ENCODE measurements around the gene COL1A2. TPM values are rescaled to one million over a fixed set of nuclear protein-coding genes. Genes with fewer than 3 reads are reported as not detected.

COL1A2 gene
- total RNA-seq, 1 donor, result 4,453 TPM

DNA sequence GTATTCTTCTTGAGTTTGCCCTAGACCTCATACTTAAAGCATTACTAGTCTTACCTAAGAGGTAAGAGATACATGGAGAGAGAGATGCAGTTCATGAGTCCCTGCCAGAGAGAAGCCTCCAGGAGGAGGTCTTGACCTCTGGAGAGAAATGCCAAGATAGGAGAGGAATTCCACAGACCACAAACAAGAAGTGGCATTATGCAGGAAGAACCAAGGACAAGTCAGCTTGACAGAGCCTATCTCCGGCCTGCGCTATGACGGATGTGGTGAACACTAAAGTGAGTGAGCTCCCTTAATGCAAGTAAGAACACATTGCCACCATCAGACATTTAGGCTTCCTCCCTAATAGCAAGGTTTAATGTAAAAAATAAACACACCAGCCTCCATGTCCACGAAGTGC lies 27.9 kb upstream of the COL1A2 start:
- H3K4me3 ChIP-seq (ENCODE audit: low read depth, low read length), result no peak overlapping the region
- TF ChIP-seq, protein P1, sequence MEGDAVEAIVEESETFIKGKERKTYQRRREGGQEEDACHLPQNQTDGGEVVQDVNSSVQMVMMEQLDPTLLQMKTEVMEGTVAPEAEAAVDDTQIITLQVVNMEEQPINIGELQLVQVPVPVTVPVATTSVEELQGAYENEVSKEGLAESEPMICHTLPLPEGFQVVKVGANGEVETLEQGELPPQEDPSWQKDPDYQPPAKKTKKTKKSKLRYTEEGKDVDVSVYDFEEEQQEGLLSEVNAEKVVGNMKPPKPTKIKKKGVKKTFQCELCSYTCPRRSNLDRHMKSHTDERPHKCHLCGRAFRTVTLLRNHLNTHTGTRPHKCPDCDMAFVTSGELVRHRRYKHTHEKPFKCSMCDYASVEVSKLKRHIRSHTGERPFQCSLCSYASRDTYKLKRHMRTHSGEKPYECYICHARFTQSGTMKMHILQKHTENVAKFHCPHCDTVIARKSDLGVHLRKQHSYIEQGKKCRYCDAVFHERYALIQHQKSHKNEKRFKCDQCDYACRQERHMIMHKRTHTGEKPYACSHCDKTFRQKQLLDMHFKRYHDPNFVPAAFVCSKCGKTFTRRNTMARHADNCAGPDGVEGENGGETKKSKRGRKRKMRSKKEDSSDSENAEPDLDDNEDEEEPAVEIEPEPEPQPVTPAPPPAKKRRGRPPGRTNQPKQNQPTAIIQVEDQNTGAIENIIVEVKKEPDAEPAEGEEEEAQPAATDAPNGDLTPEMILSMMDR (IDR thresholded peaks at IDR 0.05; ENCODE audit: insufficient read depth, low read length), result no peak
- no peak for DNase-seq (ENCODE audit: low read depth)

DNA sequence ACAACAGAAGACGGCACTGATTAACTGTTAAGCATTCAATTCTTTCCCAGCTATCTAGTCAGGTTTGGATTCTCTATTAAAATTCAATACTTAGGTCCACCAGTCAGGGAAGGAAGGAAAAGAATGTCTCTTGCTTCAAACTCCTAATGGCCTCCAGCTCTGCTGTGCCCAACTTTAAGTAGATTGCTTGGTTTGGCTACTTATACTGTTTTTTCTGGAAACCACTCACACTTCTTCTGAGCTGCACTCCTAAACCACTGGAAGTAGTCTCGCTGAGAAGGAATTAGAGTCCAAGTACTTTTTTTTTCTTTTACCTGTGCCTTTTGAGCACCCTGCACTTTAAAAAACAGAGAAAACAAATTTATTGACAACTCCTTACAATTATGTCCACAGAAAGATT lies 26.7 kb upstream of the COL1A2 start:
- DNase-seq (ENCODE audit: low read depth), result peak; percentile 90
- peak overlapping the region; percentile 47 for H3K4me3 ChIP-seq (ENCODE audit: low read depth, low read length)
- TF ChIP-seq, protein P1 (IDR thresholded peaks at IDR 0.05; ENCODE audit: insufficient read depth, low read length), result no peak

DNA sequence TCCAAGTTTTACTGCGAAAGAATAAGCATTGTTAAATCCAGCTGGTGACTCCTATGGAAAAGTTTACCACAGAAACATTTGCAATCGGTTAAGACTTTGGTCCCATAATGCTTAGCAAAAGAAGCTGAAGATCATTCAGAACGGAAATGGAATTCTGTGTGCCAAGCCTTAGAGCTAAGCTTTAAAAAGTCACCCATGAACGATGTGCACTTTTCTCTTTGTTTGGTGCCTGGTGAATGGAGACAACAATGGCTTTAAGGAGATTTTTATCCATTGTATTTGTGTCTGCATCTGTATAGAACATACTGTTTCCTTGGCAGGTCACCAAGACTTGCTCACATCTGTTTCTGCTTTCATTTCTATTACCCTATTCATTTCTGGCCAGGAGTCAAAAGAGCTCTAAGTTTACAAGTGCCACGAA lies 26.3 kb upstream of the COL1A2 start:
- TF ChIP-seq, protein P1 (IDR thresholded peaks at IDR 0.05; ENCODE audit: insufficient read depth, low read length), result no peak
- peak overlapping the region; percentile 47 for H3K4me3 ChIP-seq (ENCODE audit: low read depth, low read length)

DNA sequence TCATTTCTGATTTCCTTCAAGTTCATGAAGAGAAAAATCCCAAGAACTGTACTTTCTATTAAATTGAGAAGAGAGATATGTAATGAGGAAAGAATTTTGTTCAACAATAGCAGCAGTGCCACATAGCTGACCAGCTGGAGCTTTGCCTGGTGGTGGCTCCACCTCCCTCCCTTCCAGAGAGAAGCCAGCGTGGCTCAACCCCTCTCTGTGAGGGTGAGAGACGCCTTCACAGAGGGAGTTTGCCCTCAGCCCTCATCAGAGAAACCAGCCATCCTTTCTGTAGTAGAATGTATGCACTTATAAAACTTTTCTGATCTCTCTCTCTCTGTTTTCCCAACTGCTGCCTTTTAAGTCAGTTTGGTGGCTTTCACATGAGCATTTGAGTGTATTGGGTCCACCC lies 20.5 kb upstream of the COL1A2 start:
- peak; percentile 97 for DNase-seq (ENCODE audit: low read depth)
- H3K4me3 ChIP-seq (ENCODE audit: low read depth, low read length), result peak overlapping the region; percentile 59
- TF ChIP-seq, protein P1 (IDR thresholded peaks at IDR 0.05; ENCODE audit: insufficient read depth, low read length), result no peak

More for the DNA sequence above, 26.3 kb upstream of the COL1A2 start:
- DNase-seq (ENCODE audit: low read depth), result peak; percentile 98

DNA sequence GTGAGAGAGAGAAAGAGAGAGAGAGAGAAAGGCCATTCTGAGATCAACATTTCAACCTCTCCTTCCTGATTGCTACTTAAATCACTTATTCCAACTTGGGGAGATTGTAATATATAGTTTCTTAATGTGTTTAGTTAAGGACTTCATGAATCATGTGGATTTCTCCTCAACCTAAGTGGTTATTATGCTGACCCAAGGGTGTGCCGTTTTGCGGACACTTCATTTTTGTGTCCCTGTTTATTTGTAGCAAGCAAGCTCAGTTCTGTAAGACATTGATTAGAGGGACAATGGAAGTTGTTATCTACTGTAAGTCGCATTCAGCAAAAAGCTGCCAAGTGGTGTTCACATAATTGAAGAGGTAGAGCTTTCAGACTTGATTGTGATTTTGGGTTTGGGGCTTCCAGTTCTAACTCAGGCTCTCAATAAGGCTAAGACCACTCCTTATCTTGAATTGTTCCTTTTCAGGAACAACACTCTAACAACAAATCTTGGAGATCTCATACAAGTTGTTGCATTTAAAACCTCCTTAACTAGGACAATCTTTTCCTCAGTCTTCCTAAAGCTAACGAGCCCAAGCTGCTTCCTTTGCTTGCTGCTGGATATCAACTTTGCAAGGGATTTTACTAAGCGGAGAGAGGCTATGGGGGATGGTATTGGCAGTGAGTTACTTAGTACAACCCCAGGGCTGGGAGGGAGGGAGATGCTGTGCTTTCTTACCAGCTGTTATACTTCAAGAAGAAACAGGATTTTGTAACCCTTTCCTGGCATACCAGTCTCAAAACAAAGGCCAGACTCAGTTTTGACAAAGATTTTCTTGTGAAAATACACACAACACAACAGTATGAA lies 19.8 kb upstream of the COL1A2 start:
- DNase-seq (ENCODE audit: low read depth), result peak; percentile 99
- peak overlapping the region; percentile 59 for H3K4me3 ChIP-seq (ENCODE audit: low read depth, low read length)
- TF ChIP-seq, protein P1 (IDR thresholded peaks at IDR 0.05; ENCODE audit: insufficient read depth, low read length), result no peak

DNA sequence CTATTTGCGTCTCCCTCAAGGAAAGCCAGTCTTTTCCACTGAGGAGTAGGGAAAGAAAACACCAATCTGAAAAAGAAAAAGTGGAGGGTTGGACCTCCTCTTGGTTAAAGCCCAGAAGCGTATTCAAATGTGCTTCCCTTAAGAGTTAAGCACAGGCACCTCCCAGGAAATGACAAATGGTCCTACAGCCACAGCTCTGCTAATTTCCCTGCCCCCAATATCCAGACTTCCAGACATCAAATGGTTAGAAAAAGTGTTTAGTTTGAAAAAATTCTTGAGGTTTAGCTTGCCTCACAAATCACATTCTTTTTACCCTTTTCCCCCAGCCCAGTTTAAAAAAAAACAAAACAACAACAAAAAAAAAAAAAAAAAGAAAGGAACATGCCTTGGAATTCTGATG lies 19.0 kb upstream of the COL1A2 start:
- peak; percentile 99 for DNase-seq (ENCODE audit: low read depth)
- peak overlapping the region; percentile 55 for H3K4me3 ChIP-seq (ENCODE audit: low read depth, low read length)
- TF ChIP-seq, protein P1 (IDR thresholded peaks at IDR 0.05; ENCODE audit: insufficient read depth, low read length), result no peak
